Measurements from ENCODE around the gene PDCD6IP.

PDCD6IP gene

GRCh38 chr3:33915796-33916546, 117.5 kb downstream of the PDCD6IP start:
- peaks cover 0 to 3% (median 0%) of the 10 kb centered on the region in 5 donors for H3K27me3 ChIP-seq (ENCODE audit: control insufficient read depth in 5 of 5, insufficient read depth in 4 of 5, low read length in 5 of 5)
- no peaks in the 10 kb centered on the region for H3K36me3 ChIP-seq (ENCODE audit: control insufficient read depth in 5 of 5, insufficient read depth in 5 of 5, low read length in 5 of 5)
- no peak overlapping the region for H3K27ac ChIP-seq (ENCODE audit: low read depth, low read length)
- H3K4me1 ChIP-seq (ENCODE audit: control insufficient read depth in 5 of 5, insufficient read depth in 5 of 5, low read length in 5 of 5): no peaks in the 10 kb centered on the region
- no peak overlapping the region for H3K4me3 ChIP-seq (ENCODE audit: low read depth in 1 of 5, low read length in 5 of 5)
- H3K9me3 ChIP-seq (ENCODE audit: control insufficient read depth in 5 of 5, low read length in 5 of 5): no peaks in the 10 kb centered on the region
- H3K9ac ChIP-seq (ENCODE audit: low read length in 5 of 5): no peak overlapping the region

- Histone ChIP-seq H3K4me1 (ENCODE audit: control insufficient read depth in 5 of 5, insufficient read depth in 5 of 5, low read length in 5 of 5) (no peaks in the 10 kb centered on the region), H3K9me3 (ENCODE audit: control insufficient read depth in 5 of 5, low read length in 5 of 5) (peaks cover 0 to 3% (median 0%) of the 10 kb centered on the region in 5 donors), H3K4me3 (ENCODE audit: low read depth in 1 of 5, low read length in 5 of 5) (no peak overlapping the region), H3K27me3 (ENCODE audit: control insufficient read depth in 5 of 5, insufficient read depth in 4 of 5, low read length in 5 of 5) (peaks cover 0 to 3% (median 0%) of the 10 kb centered on the region in 5 donors), H3K27ac (ENCODE audit: low read depth, low read length) (no peak overlapping the region), H3K36me3 (ENCODE audit: control insufficient read depth in 5 of 5, insufficient read depth in 5 of 5, low read length in 5 of 5) (no peaks in the 10 kb centered on the region), H3K9ac (ENCODE audit: low read length in 5 of 5) (no peak overlapping the region)
Observed at GRCh38 chr3:33918126-33918756, 119.8 kb downstream of the PDCD6IP start.

All from subcutaneous abdominal adipose tissue (tissue), 5 donors.